GM12872 (cell line): ENCODE measurements around the gene EFCC1.

Experiments used
- CTCF ChIP-seq: IDR thresholded peaks from 3 replicates; pipeline ENCODE4 v1.5.1; 2011; ENCODE audit warnings: low read depth, mild to moderate bottlenecking, low read length, moderate library complexity; ENCODE audit not compliant: insufficient read depth

EFCC1 gene

GRCh38 chr3:129003578-129004112 is 2.5 kb downstream of the EFCC1 start:
- TF ChIP-seq CTCF = no peak

GRCh38 chr3:129004639-129005295 is 3.7 kb downstream of the EFCC1 start:
- TF ChIP-seq CTCF = no peak

GRCh38 chr3:129005526-129006303 is 4.6 kb downstream of the EFCC1 start:
- no peak for TF ChIP-seq CTCF

GRCh38 chr3:129006864-129007263 is 5.8 kb downstream of the EFCC1 start:
- TF ChIP-seq CTCF = no peak

GRCh38 chr3:129007792-129008191 is 6.7 kb downstream of the EFCC1 start:
- TF ChIP-seq CTCF = no peak

GRCh38 chr3:129009266-129009665 is 8.2 kb downstream of the EFCC1 start:
- TF ChIP-seq CTCF = no peak

- no peak for TF ChIP-seq CTCF
Observed at GRCh38 chr3:129010310-129010956, 9.3 kb downstream of the EFCC1 start.
